COLO668 (cell line): Measurements from ENCODE around the gene CELSR1.
A peak's percentile ranks its signal among the peaks of the same experiment; 100 is the strongest.

Experiments
- DNase-seq: peaks from one replicate; lab custom pipeline; 2025; ENCODE audit not compliant: unreplicated experiment; lab: John Stamatoyannopoulos, UW

Gene CELSR1

DNA sequence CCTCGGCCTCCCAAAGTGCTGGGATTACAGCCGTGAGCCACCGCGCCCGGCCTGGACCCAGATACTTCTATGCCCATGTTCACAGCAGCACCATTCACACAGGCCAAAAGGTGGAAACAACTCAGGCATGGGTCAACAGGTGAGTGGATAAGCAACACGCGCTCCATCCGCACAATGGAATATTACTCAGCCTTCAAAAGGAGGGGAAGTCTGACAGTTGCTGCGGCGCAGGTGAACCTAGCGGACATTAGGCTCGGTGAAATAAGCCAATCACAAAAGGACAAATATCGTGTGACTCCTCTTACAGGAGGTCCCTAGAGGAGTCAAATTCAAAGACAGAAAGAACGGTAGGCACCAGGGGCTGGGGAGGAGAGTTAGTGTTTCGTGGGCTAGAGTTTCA, 154.9 kb downstream of the CELSR1 start:
- DNase-seq, result no peak

DNA sequence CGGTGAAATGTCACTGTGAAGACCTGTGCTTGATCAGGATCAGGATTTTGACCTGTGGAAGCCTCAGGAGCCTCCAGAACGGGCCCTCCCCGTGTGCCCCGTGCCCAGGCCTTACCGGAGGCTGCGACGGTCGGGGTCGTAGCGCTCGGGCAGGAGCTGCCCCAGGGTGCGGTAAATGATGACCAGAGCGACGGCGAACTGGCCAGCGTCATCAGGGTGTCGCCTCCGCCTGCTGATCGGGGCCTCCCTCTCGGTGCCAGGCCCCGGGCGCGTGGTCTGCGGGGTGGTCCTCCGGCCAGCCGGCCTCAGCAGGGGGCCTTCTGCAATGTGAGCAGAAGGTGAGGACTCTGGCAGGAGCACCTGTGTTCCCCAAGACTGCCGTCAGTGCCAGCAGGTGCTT, 155.7 kb downstream of the CELSR1 start:
- no peak for DNase-seq

DNA sequence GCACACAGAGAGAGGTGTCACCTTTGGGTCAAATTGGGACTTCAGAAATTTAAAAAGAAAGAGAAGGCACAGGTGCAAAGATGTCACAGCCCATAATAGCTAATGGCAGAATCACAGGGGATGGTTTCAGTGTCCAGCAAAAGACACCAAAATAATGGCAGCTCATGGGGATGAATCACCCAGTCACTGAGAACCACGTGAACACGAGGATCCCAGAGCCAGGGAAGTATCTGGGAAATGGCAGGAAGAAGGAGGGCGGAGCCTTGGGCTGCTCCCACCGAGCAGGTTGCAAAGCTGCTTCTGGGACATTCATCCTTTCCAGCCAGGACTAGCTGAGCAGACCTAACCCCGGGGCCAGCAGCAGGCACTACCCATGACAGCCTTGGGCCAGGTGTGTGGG, 156.3 kb downstream of the CELSR1 start:
- DNase-seq, result peak; percentile 13

DNA sequence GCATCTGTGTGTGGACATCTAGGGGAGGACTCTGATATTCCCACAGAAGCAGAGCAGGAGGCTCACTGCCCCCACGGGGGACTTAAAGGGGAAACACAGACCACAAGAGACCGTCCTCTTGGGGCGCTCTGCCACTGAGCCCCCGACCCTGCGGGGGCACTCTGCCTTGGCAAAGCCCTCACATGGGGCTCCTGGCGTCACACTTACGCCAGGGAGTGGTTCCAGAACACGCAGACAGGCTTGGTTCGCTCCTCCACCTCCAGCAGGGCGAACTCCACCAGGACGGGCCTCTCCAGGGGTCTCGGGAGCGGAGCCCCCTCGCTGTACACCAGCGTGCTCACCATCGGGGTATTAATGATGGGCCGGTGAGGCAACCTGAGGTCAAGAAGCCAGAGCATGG, 156.8 kb downstream of the CELSR1 start:
- DNase-seq, result no peak

DNA sequence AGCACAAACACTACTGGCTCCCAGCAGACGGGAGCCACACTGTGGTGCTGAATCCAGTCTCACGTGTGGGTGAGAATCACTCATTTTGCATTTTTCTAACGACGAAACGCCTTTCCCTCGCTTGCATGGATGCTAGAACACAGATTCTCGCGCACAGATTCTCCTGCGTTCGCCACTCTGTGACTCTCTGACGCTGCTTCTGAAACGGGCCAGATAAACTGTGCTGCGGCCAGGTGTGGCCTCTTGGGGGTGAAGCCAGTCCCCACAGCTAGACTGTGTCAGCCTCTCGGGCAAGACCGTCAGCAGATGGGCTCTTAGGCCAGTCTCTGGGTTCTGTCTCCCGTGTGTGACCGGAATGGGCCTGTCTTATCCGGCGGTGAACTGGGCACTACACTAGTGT, 157.4 kb downstream of the CELSR1 start:
- DNase-seq, result no peak

DNA sequence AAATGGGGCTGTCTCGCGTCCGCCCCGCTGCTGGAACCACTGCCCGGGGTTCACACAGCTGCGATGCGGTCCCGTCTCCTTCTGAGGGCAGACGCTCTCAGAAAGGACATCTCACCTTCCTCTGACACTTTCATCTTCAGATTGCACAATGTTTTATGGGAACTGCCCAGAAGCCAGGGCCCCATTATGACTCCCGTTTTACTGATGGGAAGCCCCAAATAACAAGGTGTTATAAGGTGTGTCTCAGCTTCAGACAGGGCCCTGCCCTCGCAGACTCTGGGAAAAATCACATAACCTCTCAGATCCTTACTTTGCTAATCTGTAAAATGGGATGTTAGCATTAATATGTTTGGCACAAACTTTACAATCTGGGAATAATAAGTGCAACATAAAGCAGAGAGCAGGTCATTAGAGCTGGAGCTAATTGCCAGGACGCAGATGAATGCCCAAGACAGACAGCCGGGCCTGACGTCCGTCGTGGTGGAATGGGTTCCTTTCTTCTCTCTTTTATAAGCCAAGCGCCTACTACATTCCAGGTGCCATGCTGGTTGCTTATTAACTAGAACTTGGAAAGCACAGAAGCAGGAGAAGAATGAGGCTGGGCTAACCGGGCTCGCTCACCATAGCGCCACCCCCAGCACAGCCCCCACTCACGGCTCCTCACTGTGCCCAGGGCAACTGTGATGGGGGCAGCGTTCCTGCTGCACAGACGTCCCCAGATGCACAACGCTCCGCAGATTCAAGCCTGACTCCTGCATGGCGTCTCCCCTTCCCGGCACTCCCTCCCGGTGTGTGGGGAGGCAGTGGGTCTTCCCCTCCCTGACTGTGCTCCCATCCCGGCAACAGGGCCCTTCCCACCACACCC, 158.1 kb downstream of the CELSR1 start:
- DNase-seq, result peak; percentile 62

DNA sequence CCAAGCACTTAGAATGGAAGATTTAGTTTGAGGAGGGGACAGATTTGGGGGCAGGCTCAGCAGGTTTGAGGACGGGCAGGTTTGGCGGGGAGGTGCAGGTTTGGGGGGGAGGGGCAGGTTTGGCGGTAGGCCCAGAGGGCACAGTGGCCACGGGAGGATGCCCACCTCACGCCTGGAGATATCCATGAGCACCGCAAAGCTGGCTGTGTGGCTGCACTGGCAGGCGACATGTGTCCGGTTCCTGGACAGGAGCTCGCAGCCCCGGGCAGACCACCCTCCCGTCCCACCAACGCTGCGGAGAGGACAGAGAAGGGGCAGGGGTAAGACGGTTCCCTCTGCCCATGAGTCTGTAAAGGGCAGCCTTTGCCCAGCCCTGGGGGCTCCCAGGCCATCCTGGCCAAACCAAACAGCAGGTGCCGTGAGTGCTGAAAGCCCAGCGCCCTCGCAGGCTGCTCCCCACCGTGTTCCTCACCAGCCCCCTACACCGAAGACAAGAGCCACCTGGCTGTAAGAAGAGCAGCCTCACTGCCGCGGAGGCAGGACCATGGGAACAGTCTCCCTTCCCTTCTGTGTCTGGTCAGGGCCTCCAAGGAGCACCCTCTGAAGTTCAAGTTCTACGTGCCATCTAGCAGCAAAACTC, 158.9 kb downstream of the CELSR1 start:
- DNase-seq, result peak; percentile 65

DNA sequence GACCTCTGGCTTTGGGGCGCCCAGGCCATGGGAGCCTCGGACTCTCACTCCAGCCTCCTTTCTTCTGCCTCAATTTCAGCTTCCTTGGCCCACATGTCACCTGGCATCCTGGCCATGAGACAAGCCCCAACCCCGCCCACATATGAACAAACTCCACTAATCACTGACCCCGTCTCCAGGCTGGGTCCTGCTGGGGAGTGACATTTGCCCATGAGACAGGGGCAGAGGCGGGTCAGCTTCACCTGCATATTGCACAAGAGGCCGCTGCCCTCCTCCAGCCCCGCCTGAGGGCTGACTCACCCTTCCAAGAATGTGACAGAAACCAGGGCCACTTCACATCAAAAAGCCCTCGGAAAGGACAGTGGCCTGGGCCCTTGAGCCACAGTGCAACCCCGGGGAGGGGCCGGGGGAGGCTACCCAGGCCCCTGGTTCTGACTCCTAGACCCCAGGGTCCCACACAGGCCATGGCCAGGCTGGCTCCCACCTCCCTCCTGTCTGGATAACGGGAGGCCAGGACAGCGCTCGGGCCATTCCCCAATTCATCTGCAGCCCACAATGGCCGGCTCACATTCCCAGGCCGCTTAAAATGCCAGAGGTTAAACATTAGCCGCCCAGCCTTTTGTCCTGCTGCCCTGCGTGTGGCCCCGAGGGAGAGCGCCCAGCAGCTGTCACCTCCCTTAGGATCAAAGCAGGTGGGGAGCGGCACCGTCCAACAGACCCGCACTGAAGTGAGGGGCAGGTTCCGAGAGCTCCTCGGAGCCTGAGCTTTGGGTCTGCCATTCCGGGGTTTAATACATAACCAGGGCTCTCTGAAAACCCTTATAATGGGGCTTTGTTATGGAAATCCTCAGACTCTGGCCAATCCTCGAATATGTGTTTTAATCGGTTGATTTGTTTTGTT, 159.6 kb downstream of the CELSR1 start:
- peak; percentile 78 for DNase-seq

DNA sequence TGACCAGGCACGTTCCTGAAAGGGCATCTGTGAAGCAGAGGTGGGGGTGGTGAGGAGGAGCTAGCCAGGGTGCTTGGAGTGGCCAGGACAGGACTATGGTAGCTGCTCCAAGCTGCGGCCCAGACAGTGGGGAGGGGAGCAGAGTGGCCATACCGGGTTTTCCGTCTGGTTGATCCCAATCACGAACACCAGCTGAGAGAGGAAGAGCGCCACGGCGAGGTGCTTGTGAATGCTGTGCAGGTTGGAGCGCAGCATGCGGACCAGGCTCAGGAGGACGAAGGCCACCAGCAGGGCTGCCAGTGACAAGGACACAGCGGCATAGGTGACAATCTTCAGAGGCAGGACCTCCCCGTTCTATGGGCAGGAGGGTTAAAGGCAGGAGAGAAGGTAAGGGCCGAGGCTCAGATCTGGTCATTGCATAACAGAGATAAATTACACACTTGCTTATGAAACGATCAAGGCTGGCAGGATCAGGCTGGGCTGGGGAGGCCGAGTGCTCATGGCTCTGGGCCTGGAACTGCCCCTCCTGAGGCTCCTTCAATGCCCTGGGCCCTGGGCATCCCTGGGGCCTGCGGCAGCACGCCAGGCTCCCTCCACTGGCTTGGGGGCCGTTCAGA, 160.4 kb downstream of the CELSR1 start:
- DNase-seq, result peak; percentile 27

DNA sequence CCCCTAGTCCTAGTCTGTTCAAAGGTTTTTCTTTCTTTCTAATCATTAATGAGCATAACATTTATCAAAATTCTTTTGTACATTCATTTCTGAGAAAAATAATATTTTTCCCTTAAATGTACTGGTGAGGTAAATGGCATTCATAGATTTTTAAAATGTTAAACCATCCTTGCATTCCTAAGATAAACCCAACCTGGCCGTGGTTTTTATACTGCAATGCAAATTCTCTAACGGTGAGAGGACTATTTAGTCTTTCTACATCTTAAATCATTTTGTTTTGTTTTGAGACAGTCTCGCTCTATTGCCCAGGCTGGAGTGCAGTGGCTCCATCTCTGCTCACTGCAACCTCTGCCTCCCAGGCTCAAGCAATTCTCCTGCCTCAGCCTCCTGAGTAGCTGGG, 161.3 kb downstream of the CELSR1 start:
- DNase-seq, result no peak

DNA sequence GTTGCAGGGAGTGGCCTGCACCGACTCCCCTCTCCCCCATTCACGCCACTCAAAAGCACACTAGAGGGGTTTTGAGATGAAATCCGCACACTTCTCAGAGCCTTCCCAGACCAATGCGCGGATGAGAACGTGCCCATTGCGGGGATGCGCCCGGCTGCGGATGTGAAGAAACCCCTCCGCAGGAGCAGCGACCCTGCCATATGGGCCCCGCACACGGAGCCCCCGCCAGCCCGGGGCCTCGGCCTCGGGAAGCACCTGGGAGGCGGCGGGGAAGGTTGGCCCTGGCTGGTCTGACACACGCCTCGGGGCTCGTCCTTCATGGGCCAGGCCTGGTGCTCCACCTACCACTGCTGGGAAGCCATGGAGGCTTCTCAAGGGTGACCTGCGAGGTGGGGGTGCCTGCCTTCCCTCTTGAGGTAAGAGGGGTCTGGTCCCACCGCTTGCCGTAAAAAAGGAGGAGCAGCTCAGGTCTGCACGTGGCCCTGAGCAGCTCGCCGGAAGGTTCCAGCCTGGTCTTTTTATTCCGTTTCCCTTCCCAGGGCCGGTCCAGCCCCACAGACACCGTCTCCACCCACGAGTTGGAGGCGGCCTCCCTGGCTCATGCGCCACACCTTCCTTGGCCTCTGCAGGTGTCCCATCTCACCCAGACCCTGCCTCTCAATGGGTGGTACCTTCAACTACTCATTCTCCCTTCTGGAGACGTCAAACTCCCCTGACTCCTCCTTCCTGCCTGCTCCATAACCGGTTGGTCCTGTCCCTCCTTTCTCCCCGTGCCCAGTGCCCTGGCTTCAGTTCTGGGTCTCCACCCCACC, 162.6 kb downstream of the CELSR1 start:
- peak; percentile 56 for DNase-seq

DNA sequence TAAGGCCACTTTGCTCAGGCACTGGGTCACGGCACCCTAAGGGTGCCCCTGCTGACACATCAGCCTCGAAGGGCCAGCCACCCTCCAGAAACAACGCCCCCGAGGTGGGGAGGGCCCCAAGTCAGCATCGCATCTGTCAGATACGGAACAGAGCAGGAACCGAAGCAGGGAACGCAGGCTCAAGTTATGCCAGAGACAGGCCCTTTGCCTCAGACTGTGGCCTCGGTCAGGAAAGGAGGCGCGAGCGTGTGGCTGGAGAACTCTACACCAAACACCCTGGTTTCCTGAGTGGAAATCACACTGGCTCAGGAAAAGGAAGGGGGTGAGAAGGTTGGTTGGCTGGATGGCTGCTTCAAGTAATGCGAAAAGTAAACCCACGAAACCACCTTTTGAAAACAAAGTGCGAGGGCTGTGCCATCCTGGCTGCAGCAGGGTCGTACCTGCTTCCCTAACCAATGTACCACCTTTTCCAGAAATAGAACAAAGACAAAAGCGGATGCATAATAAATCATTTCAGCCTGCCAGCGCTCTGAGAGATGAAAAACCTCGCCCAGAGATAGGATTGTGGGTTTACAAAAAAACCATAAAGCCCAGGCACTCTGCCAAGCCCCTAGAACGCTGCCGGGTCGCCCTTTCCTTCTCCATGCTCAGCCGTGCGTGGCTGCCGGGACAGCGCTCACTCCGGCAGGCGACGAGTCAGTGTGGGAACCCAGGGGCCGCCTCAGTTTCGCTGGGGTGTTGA, 163.3 kb downstream of the CELSR1 start:
- DNase-seq, result peak; percentile 85

DNA sequence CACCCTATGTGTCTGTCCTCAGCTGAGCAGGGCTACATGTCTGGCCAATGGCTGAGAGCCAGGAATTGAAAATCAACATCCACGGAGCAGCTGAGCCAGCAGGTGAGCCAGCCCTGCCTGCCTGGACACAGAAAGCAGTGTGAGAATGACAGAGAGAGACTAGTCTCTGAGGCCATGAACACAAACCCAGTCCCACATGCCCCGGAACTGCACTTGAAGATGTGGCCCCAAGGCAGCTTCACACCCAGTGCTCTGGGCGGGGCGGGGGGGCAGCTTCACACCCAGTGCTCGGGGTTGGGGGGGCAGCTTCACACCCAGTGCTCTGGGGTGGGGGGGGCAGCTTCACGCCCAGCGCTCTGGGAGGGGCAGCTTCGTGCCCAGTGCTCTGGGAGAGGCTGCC, 164.3 kb downstream of the CELSR1 start:
- peak; percentile 72 for DNase-seq

DNA sequence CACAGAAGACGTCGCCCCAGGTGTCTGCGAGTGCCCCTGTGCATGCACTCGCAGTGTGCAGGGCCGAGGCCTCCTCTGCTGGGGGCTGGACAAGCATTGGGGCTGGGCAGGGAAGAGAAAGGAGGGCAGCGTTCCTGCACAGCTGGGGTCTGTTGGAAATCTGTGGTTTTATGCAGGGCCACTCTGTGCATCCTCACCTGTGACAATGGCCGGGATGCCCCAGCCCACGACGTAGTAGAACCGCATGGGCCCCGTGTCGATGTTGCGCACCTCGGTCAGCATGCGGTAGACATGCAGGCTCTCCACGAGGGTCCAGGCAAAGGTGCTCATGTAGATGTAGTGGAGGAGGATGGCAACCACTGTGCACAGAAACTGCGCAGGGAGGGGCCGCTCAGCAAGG, 164.7 kb downstream of the CELSR1 start:
- DNase-seq, result no peak

DNA sequence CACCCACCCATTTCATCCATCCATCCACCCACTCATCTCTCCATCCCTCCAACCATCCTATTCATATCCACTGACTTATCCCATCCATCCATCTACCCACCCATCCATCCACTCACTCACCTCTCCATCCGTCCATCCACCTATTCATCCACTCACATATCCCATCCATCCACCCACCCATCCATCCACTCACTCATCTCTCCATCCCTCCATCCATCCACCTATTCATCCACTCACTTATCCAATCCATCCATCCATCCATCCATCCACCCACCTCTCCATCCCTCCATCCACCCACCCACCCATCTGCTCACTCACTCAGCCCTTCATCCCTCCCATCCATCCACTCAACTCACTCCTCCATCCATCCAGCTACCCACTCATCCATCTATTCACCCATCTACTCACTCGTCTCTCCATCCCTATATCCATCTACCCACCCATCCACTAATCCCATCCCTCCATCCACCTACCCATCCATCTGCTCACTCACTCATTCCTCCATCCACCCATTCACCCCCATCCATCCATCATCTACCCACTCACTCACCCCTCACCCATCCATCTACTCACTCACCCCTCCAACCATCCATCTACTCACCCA, 165.7 kb downstream of the CELSR1 start:
- no peak for DNase-seq

DNA sequence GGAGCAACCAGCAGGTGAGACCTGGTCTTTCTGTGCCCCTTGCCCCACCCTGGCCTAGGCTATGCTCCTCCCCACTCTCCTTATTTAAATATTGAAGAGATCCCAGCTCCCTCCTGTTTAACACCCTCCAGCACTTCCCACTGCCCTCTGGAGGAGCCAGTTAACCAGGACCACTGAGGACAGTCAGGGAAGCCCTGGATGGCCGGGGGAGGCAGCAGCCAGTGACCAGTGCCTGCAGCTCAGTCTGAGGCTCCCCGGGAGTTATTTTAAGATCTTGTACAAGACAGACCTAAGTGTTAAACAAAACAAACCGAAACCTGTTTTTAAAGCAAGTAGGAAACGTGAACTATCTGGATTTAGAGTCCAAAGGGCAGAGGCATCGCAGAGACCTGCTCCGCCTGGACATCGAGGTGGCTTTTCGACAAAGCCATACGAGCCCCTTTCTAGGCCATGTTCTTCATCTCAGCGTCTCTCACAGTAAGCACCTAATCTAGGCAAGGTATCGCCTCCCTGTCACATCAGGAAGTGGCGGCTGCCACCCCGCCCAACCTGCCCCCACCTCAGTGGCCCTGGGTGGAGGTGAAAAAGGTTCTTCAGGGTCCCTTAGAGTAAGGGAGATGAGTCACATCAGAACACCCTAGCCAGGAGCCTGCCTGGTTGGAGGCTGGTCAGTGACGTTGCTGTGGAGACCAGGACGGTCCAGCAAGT, 166.7 kb downstream of the CELSR1 start:
- peak; percentile 42 for DNase-seq

DNA sequence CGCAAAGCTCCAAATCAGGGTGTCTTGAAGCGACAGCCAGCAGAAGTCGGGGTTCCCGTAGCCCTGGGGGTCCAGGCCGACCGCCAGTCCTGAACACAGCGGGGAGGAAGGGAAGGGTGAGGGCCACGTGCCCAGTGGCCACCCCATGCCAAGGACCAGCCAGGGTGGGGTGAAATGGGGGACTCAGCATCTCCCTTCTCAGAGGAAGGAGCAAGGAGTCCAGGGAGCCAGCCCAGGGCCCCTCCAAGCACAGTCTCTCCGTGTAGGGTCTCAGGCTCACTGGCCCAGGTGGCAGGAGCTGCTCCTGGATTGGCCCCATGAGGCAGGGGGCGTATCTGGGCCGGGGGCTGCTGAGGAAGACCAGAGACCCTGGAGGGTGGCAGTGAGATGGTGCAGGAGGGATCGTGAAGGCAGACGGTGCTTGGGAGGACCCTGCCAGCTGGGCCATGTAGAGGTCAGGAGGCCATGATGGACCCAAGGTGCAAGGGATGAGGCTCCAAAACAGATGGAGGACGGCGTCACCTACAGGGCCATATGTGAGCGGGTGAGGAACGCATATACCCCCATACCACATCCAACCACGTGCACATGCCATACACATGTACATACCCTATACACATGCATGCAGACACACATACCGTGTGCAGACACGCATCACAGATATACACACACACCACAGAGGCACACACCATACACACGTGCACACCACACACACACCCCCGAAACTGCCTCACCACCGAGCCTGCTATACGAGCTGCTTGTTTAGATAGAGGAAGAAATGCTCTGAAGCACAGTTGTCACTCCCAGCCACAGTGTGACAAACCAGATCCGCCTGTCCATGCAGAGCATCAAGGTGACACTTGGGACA, 167.5 kb downstream of the CELSR1 start:
- DNase-seq, result no peak
